RWPE2 (cell line): ENCODE results near the gene TIMM13.
A peak's percentile ranks its signal among the peaks of the same experiment; 100 is the strongest.

Experiments
- ATAC-seq: fragments of 200-7000 bp; cut with Tn5 transposase; 3 replicates; pipeline ENCODE4 v1.9.1; 2021; ENCODE audit warnings: low read depth
- DNase-seq: peaks from one replicate; pipeline ENCODE4 v3.0.0-alpha.2; 2020; ENCODE audit warnings: low spot score
- H3K27ac ChIP-seq: fragments of 450-650 bp; 2 replicates; pipeline ENCODE4 v1.5.1; 2017; ENCODE audit warnings: mild to moderate bottlenecking; ENCODE audit not compliant: poor library complexity, severe bottlenecking
- H3K27me3 ChIP-seq: fragments of 250-450 bp; sonication (Bioruptor Pico); 2 replicates; pipeline ENCODE4 v1.5.1; 2021; ENCODE audit warnings: mild to moderate bottlenecking, moderate library complexity; ENCODE audit not compliant: insufficient read depth, poor library complexity, severe bottlenecking
- H3K36me3 ChIP-seq: fragments of 250-450 bp; sonication (Bioruptor Pico); 2 replicates; pipeline ENCODE4 v1.5.1; 2020; ENCODE audit warnings: low read depth, mild to moderate bottlenecking, moderate library complexity
- H3K4me1 ChIP-seq: fragments of 250-450 bp; sonication (Bioruptor Pico); 2 replicates; pipeline ENCODE4 v1.5.1; 2021; ENCODE audit warnings: mild to moderate bottlenecking, moderate library complexity; ENCODE audit not compliant: insufficient read depth, poor library complexity, severe bottlenecking
- H3K4me3 ChIP-seq: fragments of 250-450 bp; sonication (Bioruptor Pico); 2 replicates; pipeline ENCODE4 v1.5.1; 2021; ENCODE audit warnings: mild to moderate bottlenecking, moderate library complexity; ENCODE audit not compliant: severe bottlenecking
- H3K9me3 ChIP-seq: fragments of 250-450 bp; sonication (Bioruptor Pico); 2 replicates; pipeline ENCODE4 v1.5.1; 2021; ENCODE audit warnings: mild to moderate bottlenecking, moderate library complexity; ENCODE audit not compliant: severe bottlenecking
- CTCF ChIP-seq: fragments of 450-650 bp; IDR thresholded peaks from one replicate; pipeline ENCODE4 v1.5.1; 2017; ENCODE audit warnings: mild to moderate bottlenecking, moderate library complexity; ENCODE audit not compliant: poor library complexity, severe bottlenecking

The TIMM13 gene

DNA sequence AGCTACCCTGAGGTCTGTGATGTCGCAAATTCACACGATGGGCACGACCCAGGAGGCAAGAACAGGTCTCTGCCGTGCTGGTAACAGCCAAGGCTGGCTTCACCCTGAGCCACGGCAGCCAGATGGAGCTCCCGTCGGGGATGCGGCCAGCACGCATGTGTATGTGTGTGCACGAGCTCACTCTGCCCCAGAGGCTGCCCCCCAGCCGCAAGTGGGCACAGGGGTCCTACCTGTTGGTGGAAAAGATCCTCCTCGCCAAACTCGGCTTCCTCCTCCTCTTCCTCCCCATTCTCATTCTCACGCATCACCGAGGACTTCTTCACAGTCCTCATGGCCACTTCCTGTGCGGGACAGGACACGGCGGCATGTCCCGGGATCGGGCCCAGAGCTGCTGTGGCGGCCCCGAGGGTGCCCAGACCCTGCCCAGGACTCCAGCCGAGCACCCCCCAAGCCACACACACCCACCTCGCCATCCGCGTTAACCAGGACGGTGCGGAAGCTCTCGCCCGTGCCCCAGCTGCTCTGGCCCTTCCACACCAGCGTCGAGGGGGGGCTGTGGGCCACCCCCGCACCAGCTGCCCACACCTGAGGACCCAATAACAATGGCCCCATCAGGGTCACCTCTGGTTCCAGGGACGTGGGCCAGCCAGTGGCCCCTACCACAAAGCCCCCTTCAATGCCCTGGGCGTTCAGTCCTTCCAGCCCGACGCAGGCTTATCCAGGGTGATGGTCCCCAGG is 4.1 kb upstream of the TIMM13 start:
- ATAC-seq (no peak), DNase-seq (no peak)
- H3K9me3 ChIP-seq, result no peaks in the 10 kb centered on the region
- H3K4me3 ChIP-seq, result no peak overlapping the region
- TF ChIP-seq CTCF, result no peak
- no peaks in the 10 kb centered on the region for H3K27me3 ChIP-seq
- H3K27ac ChIP-seq, result no peak overlapping the region
- H3K4me1 ChIP-seq, result no peaks in the 10 kb centered on the region
- peaks cover 38% of the 10 kb centered on the region for H3K36me3 ChIP-seq

GRCh38 chr19:2429917-2430535 is 2.6 kb upstream of the TIMM13 start:
- no peak overlapping the region for H3K4me3 ChIP-seq
- ATAC-seq (no peak), DNase-seq (no peak)
- no peaks in the 10 kb centered on the region for H3K27me3 ChIP-seq
- TF ChIP-seq CTCF, result no peak
- H3K36me3 ChIP-seq, result peaks cover 39% of the 10 kb centered on the region
- no peaks in the 10 kb centered on the region for H3K9me3 ChIP-seq
- H3K4me1 ChIP-seq, result peaks cover 4% of the 10 kb centered on the region
- H3K27ac ChIP-seq, result no peak overlapping the region

GRCh38 chr19:2428756-2429711 is 1.6 kb upstream of the TIMM13 start:
- Histone ChIP-seq H3K36me3 (peaks cover 34% of the 10 kb centered on the region), H3K27ac (no peak overlapping the region), H3K9me3 (no peaks in the 10 kb centered on the region), H3K4me1 (peaks cover 4% of the 10 kb centered on the region), H3K4me3 (no peak overlapping the region), H3K27me3 (no peaks in the 10 kb centered on the region)
- DNase-seq (peak; percentile 53), ATAC-seq (no peak)
- no peak for TF ChIP-seq CTCF

GRCh38 chr19:2428321-2428690 is 920 bp upstream of the TIMM13 start:
- no peak overlapping the region for H3K4me3 ChIP-seq
- no peaks in the 10 kb centered on the region for H3K27me3 ChIP-seq
- H3K36me3 ChIP-seq, result peaks cover 31% of the 10 kb centered on the region
- no peak for TF ChIP-seq CTCF
- H3K27ac ChIP-seq, result peak overlapping the region; percentile 67
- H3K9me3 ChIP-seq, result no peaks in the 10 kb centered on the region
- DNase-seq, result peak; percentile 56
- peaks cover 4% of the 10 kb centered on the region for H3K4me1 ChIP-seq
- no peak for ATAC-seq
